IMR-90 (cell line): ENCODE measurements around the gene ATG7. TPM values are rescaled to one million over a fixed set of nuclear protein-coding genes. Genes with fewer than 3 reads are reported as not detected.
A peak's percentile ranks its signal among the peaks of the same experiment; 100 is the strongest.

ENCODE experiments used
- ATAC-seq: fragments of 200-7000 bp; cut with Tn5 transposase; 2 replicates; pipeline ENCODE4 v1.9.1; 2020; ENCODE audit warnings: low read depth, mild to moderate bottlenecking, moderate library complexity
- BruUV-seq: library from RNA; stranded (reverse); fragments of 400-500 nt; replicated peaks from 2 replicates; lab custom pipeline; 2021; lab: Mats Ljungman, UMichigan
- CTCF ChIA-PET: fragments of 300-600 bp; formaldehyde crosslinking; extraction: SDS; loops from one replicate; lab custom pipeline; 2021; ENCODE audit warnings: antibody characterized with exemption; lab: Yijun Ruan, JAX
- POLR2A ChIA-PET: fragments of 300-600 bp; sonication (Branson Sonifier 250); formaldehyde crosslinking; loops from one replicate; lab custom pipeline; 2022; ENCODE audit warnings: antibody characterized with exemption; ENCODE audit not compliant: unreplicated experiment; lab: Charles Lee
- DNase-seq: peaks from one replicate; pipeline ENCODE4 v3.0.0; 2013
- H2AFZ ChIP-seq: replicated peaks from 2 replicates; pipeline ENCODE3; 2013; ENCODE audit warnings: low read length, mild to moderate bottlenecking; ENCODE audit not compliant: poor library complexity
- H2AK5ac ChIP-seq: 2 replicates; pipeline ENCODE4 v1.6.1; 2013; ENCODE audit warnings: low read depth, low read length, inconsistent platforms
- H2AK9ac ChIP-seq: replicated peaks from 2 replicates; pipeline ENCODE3; 2013; ENCODE audit warnings: mild to moderate bottlenecking, low read depth, low read length, moderate library complexity; ENCODE audit not compliant: poor library complexity
- H2BK120ac ChIP-seq: 2 replicates; pipeline ENCODE4 v1.6.1; 2013; ENCODE audit warnings: low read depth, low read length, inconsistent platforms
- H2BK15ac ChIP-seq: 3 replicates; pipeline ENCODE4 v1.6.1; 2013; ENCODE audit warnings: low read depth, low read length, inconsistent platforms
- H2BK20ac ChIP-seq: 2 replicates; pipeline ENCODE4 v1.6.1; 2013; ENCODE audit warnings: low read depth, mild to moderate bottlenecking, inconsistent platforms, low read length, moderate library complexity
- H2BK5ac ChIP-seq: 2 replicates; pipeline ENCODE4 v1.6.1; 2013; ENCODE audit warnings: mild to moderate bottlenecking, low read depth, low read length, inconsistent platforms; ENCODE audit not compliant: poor library complexity, severe bottlenecking
- H3K14ac ChIP-seq: replicated peaks from 2 replicates; pipeline ENCODE4 v1.6.1; 2013; ENCODE audit warnings: low read depth, low read length, inconsistent platforms
- H3K18ac ChIP-seq: 2 replicates; pipeline ENCODE4 v1.6.1; 2013; ENCODE audit warnings: low read depth, low read length, control low read depth
- H3K23ac ChIP-seq: 2 replicates; pipeline ENCODE4 v1.6.1; 2013; ENCODE audit warnings: low read depth, low read length, inconsistent platforms
- H3K27ac ChIP-seq: 2 replicates; pipeline ENCODE4 v1.5.1; 2013; ENCODE audit warnings: mild to moderate bottlenecking, control low read depth, low read length; ENCODE audit not compliant: insufficient read depth
- H3K27me3 ChIP-seq: 2 replicates; pipeline ENCODE4 v1.6.1; 2013; ENCODE audit warnings: low read length; ENCODE audit not compliant: control insufficient read depth, insufficient read depth
- H3K36me3 ChIP-seq: 2 replicates; pipeline ENCODE4 v1.6.1; 2013; ENCODE audit warnings: low read length, mixed read lengths; ENCODE audit not compliant: control insufficient read depth, insufficient read depth
- H3K4ac ChIP-seq: 2 replicates; pipeline ENCODE4 v1.6.1; 2013; ENCODE audit warnings: low read depth, low read length, inconsistent platforms
- H3K4me1 ChIP-seq: 2 replicates; pipeline ENCODE4 v1.6.1; 2013; ENCODE audit warnings: low read length, mixed read lengths; ENCODE audit not compliant: control insufficient read depth, insufficient read depth
- H3K4me2 ChIP-seq: 2 replicates; pipeline ENCODE4 v1.6.1; 2013; ENCODE audit warnings: low read depth, mild to moderate bottlenecking, control low read depth, low read length, moderate library complexity
- H3K4me3 ChIP-seq: 2 replicates; pipeline ENCODE4 v1.5.1; 2013; ENCODE audit warnings: low read depth, mild to moderate bottlenecking, control low read depth, low read length, moderate library complexity; ENCODE audit not compliant: insufficient read depth
- H3K56ac ChIP-seq: 2 replicates; pipeline ENCODE4 v1.6.1; 2013; ENCODE audit warnings: low read length, inconsistent platforms; ENCODE audit not compliant: insufficient read depth; ENCODE audit errors: extremely low read depth
- H3K79me1 ChIP-seq, 2 experiments: 2 replicates each; pipeline ENCODE4 v1.6.1; 2013; ENCODE audit warnings: low read length in 2 of 2, inconsistent platforms in 1 of 2, low read depth in 1 of 2
- H3K9ac ChIP-seq: 2 replicates; pipeline ENCODE4 v1.6.1; 2013; ENCODE audit warnings: low read depth, low read length, control low read depth
- H3K9me1 ChIP-seq: 2 replicates; pipeline ENCODE4 v1.6.1; 2013; ENCODE audit warnings: low read length, inconsistent platforms; ENCODE audit not compliant: insufficient read depth
- H3K9me3 ChIP-seq: 2 replicates; pipeline ENCODE4 v1.6.1; 2013; ENCODE audit warnings: low read length; ENCODE audit not compliant: control insufficient read depth, insufficient read depth
- H4K20me1 ChIP-seq: 2 replicates; pipeline ENCODE4 v1.6.1; 2013; ENCODE audit warnings: low read length, inconsistent platforms; ENCODE audit not compliant: insufficient read depth
- H4K5ac ChIP-seq: 2 replicates; pipeline ENCODE4 v1.6.1; 2013; ENCODE audit warnings: mild to moderate bottlenecking, low read depth, low read length, control low read depth
- H4K8ac ChIP-seq, 2 experiments: 2 replicates each; pipeline ENCODE4 v1.6.1; 2013; ENCODE audit warnings: low read depth in 2 of 2, low read length in 2 of 2, control low read depth in 1 of 2, inconsistent platforms in 1 of 2
- H4K91ac ChIP-seq: 2 replicates; pipeline ENCODE4 v1.6.1; 2013; ENCODE audit warnings: low read depth, low read length, inconsistent platforms; ENCODE audit not compliant: insufficient read depth
- FOS ChIP-seq: fragments of 150-350 bp; IDR thresholded peaks from 2 replicates; pipeline ENCODE4 v1.6.1; 2016; ENCODE audit warnings: low read depth, low read length
- POLR2A ChIP-seq: IDR thresholded peaks from 2 replicates; pipeline ENCODE4 v1.6.1; 2012; ENCODE audit warnings: mild to moderate bottlenecking, low read depth, low read length
- WGBS, 2 experiments: methylation state at CpG; one replicate each; pipeline versions ENCODE4 v1.1.5 to v1.1.7; 2013; ENCODE audit warnings: missing lambda C conversion rate in 2 of 2; ENCODE audit not compliant: insufficient read length in 1 of 2; ENCODE audit errors: extremely low coverage in 2 of 2; 5-methylcytosine and 5-hydroxymethylcytosine counted together
- dilution Hi-C: fragments of 300-500 bp; cut with HindIII; formaldehyde crosslinking; loops from one replicate; pipeline ENCODE4 v1.14.3; 2018; ENCODE audit warnings: low sequenced_read_pairs; ENCODE audit not compliant: unreplicated experiment
- in situ Hi-C: fragments of 300-500 bp; cut with MboI; formaldehyde crosslinking; loops from 3 replicates; pipeline ENCODE4 v1.14.3; 2019; ENCODE audit warnings: low sequenced_read_pairs, inconsistent platforms, mixed read lengths
- intact Hi-C: fragments of 100-400 bp; cut with micrococcal nuclease; formaldehyde crosslinking; loops from 2 replicates; pipeline ENCODE4 v1.10.0; 2022
- polyA plus RNA-seq, 3 experiments: library from polyadenylated mRNA; depleted of rRNA; stranded (reverse); fragments of >200 nt; gene quantifications; 2 replicates each; pipeline ENCODE4 v1.2.3, GENCODE V29; 2012; ENCODE audit warnings: low replicate concordance in 1 of 3
- total RNA-seq: library from RNA; depleted of rRNA; stranded (reverse); fragments of >200 nt; gene quantifications from 2 replicates; pipeline ENCODE4 v1.2.3, GENCODE V29; 2012

ATG7 gene
- total and polyA plus RNA-seq, 2 of the 4 experiments (the other 2 are of a cell fraction) = 15.6 to 51.4 TPM

GRCh38 chr3:11591391-11592282, 319.4 kb downstream of the ATG7 start:
- dilution Hi-C loops = no loop called here
- Histone ChIP-seq H3K27me3 (no peaks in the 10 kb centered on the region), H2BK15ac (peak overlapping the region; percentile 84; the same call in 2 of the 3 replicates), H3K36me3 (peaks cover 21% of the 10 kb centered on the region), H2AK5ac (peak overlapping the region; percentile 62), H3K56ac (peak overlapping the region; percentile 86), H4K91ac (peak overlapping the region; percentile 92), H3K23ac (peak overlapping the region; percentile 91), H2BK20ac (peak overlapping the region; percentile 36), H3K18ac (peak overlapping the region; percentile 82), H4K5ac (peak overlapping the region; percentile 81), H4K20me1 (peaks cover 45% of the 10 kb centered on the region), H2AK9ac (peak overlapping the region; percentile 66), H3K4me3 (no peak overlapping the region), H3K79me1 (peaks cover 26 to 88% of the 10 kb centered on the region in 2 experiments), H2AFZ (peak overlapping the region; percentile 68), H3K27ac (peak overlapping the region; percentile 92), H2BK5ac (peak overlapping the region; percentile 94), H3K4me2 (peak overlapping the region; percentile 66), H3K9ac (peak overlapping the region; percentile 59), H2BK120ac (peak overlapping the region; percentile 89), H4K8ac (peak overlapping the region; percentile 22 to 83; a peak in 3 of 4 replicates), H3K14ac (peak overlapping the region; percentile 90), H3K4ac (peak overlapping the region; percentile 93), H3K9me3 (no peaks in the 10 kb centered on the region), H3K4me1 (peaks cover 45% of the 10 kb centered on the region), H3K9me1 (peaks cover 60% of the 10 kb centered on the region)
- no TSS peak for BruUV-seq
- TF ChIP-seq FOS = no peak
- 0 out of 2 replicates have a peak, but pooled peaks have one; percentile 39 for TF ChIP-seq POLR2A
- no CpG with 5 or more reads among the region's 9 CpGs for WGBS, 2 experiments
- CTCF ChIA-PET = interaction anchor here (0.6 kb wide), 1 partner anchor 278 kb away, joined by 3 read pairs; no protein-coding TSS in a partner anchor
- in situ Hi-C loops = no loop called here
- ATAC-seq (peak; percentile 77), DNase-seq (peak; percentile 87)
- POLR2A ChIA-PET = interaction anchor here (0.8 kb wide), 1 partner anchor 240 kb away, joined by 5 read pairs; no protein-coding TSS in a partner anchor
- intact Hi-C loops = no loop called here
